Nephron (organoid): ENCODE measurements around the gene KLHDC8A.
"Not testable (repeated sequence)": the region's sequence is repeated elsewhere in the genome, so short reads cannot be mapped to it uniquely, and the experiment has no call there.

Source experiments
- H3K27ac Mint-ChIP-seq, 3 experiments: 2 replicates each; pipeline ENCODE4 v1.8.0; 2020; ENCODE audit warnings: mixed read lengths in 3 of 3, mild to moderate bottlenecking in 2 of 3, moderate library complexity in 1 of 3
- H3K27me3 Mint-ChIP-seq: 2 replicates; pipeline ENCODE4 v1.8.0; 2021; ENCODE audit warnings: low read depth, mild to moderate bottlenecking, moderate library complexity, mixed read lengths
- H3K36me3 Mint-ChIP-seq: 2 replicates; pipeline ENCODE4 v1.8.0; 2020; ENCODE audit warnings: low read depth, mixed read lengths
- H3K4me1 Mint-ChIP-seq: 2 replicates; pipeline ENCODE4 v1.8.0; 2020; ENCODE audit warnings: mixed read lengths
- H3K4me3 Mint-ChIP-seq, 3 experiments: 2 replicates each; pipeline ENCODE4 v1.8.0; 2020; ENCODE audit warnings: mild to moderate bottlenecking in 3 of 3, mixed read lengths in 3 of 3, moderate library complexity in 2 of 3
- H3K9me3 Mint-ChIP-seq: 2 replicates; pipeline ENCODE4 v1.8.0; 2020; ENCODE audit warnings: mixed read lengths
- CTCF ChIP-seq, 3 experiments: fragments of 200-600 bp; sonication (generic); IDR thresholded peaks; one replicate each; pipeline ENCODE4 v1.5.0; 2021; ENCODE audit warnings: antibody characterized with exemption in 3 of 3; ENCODE audit not compliant: unreplicated experiment in 3 of 3

The KLHDC8A gene, protein sequence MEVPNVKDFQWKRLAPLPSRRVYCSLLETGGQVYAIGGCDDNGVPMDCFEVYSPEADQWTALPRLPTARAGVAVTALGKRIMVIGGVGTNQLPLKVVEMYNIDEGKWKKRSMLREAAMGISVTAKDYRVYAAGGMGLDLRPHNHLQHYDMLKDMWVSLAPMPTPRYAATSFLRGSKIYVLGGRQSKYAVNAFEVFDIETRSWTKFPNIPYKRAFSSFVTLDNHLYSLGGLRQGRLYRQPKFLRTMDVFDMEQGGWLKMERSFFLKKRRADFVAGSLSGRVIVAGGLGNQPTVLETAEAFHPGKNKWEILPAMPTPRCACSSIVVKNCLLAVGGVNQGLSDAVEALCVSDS

DNA sequence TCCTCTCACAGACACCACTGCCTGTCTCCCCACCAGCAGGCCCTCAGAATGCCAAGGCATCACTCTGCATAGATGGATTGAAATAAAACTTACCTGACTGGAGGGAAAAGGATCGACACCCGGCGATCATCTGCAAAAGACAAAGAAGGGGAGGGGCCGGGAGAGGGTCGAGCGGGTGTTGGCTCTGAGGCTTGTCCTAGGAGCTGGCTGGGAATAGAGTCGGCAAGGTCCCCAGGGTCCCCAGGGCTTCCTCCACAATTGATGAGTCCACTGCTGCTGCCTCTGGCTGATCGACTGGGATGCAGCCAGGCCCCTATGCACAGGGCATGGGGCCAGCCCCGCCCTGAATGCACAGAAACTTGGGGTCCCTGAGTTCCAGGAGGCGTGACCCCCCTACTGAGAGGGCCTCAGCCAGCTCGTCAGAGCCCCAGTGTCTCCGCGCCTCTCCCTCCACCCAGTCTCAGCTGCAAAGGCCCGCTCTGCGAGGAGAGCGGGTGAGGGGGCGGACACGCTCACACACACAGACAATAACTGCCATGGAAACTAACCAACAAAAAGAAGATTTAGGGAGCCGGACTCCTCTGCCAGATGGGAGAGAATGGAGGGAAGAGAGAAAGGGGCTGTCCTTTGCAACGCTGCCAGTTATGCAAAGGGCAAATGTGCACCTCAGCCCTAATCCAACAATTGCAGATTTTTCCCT is at the start of gene KLHDC8A:
Gene KLHDC8A (minus strand): TSS at position 483 of the 700 bp plus-strand sequence. CDS start 13,318 bp downstream, outside the sequence.
- Mint-ChIP-seq H3K9me3 (no peaks in the 10 kb centered on the region), H3K27ac (peak within 1 kb of the TSS; percentile 71 to 95 (median 72)), H3K4me1 (peaks cover 74% of the 10 kb centered on the region), H3K27me3 (peaks cover 4% of the 10 kb centered on the region), H3K4me3 (peak within 1 kb of the TSS; percentile 18 to 76 (median 69)), H3K36me3 (no peaks in the 10 kb centered on the region)
- TF ChIP-seq CTCF (IDR thresholded peaks at IDR 0.05; ENCODE audit: unreplicated experiment in 3 of 3): no peak

DNA sequence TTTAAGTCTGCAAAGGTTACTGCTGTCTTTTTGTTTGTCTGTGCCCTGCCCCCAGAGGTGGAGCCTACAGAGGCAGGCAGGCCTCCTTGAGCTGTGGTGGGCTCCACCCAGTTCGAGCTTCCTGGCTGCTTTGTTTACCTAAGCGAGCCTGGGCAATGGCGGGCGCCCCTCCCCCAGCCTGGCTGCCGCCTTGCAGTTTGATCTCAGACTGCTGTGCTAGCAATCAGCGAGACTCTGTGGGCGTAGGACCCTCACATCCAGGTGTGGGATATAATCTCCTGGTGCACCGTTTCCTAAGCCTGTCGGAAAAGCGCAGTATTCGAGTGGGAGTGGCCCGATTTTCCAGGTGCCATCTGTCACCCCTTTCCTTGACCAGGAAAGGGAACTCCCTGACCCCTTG is 49.5 kb upstream of the KLHDC8A start:
- H3K27ac Mint-ChIP-seq, H3K27me3 Mint-ChIP-seq, H3K9me3 Mint-ChIP-seq, H3K4me3 Mint-ChIP-seq, H3K4me1 Mint-ChIP-seq, H3K36me3 Mint-ChIP-seq: not testable (repeated sequence)

GRCh38 chr1:205404484-205404883 is 47.8 kb upstream of the KLHDC8A start:
- H3K4me1 Mint-ChIP-seq, H3K36me3 Mint-ChIP-seq, H3K27ac Mint-ChIP-seq, H3K27me3 Mint-ChIP-seq, H3K9me3 Mint-ChIP-seq, H3K4me3 Mint-ChIP-seq: not testable (repeated sequence)

DNA sequence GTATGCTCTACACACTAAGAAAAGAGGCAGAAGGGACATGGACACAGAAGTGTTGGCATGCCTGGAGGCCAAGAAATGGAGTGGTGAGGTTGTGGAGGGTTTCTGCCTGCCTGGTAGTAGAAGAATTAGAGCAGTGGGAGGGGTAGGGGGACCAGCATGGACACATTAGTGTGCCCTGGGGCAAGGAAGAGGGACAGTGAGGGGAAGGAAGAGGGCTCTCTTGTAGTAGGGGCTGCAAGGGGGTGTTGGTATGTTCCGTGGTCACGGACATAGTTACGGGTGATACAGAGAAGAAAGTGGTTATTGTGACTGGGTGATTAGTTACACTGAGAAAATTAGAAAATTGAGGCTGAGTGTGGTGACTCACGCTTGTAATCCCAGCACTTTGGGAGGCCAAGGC is 41.9 kb upstream of the KLHDC8A start:
- H3K4me3 Mint-ChIP-seq: no peak overlapping the region
- no peak overlapping the region for H3K27ac Mint-ChIP-seq
- TF ChIP-seq CTCF (IDR thresholded peaks at IDR 0.05; ENCODE audit: unreplicated experiment in 3 of 3): no peak
- H3K36me3 Mint-ChIP-seq: no peaks in the 10 kb centered on the region
- H3K9me3 Mint-ChIP-seq: peaks cover 3% of the 10 kb centered on the region
- H3K4me1 Mint-ChIP-seq: no peaks in the 10 kb centered on the region
- peaks cover 8% of the 10 kb centered on the region for H3K27me3 Mint-ChIP-seq

DNA sequence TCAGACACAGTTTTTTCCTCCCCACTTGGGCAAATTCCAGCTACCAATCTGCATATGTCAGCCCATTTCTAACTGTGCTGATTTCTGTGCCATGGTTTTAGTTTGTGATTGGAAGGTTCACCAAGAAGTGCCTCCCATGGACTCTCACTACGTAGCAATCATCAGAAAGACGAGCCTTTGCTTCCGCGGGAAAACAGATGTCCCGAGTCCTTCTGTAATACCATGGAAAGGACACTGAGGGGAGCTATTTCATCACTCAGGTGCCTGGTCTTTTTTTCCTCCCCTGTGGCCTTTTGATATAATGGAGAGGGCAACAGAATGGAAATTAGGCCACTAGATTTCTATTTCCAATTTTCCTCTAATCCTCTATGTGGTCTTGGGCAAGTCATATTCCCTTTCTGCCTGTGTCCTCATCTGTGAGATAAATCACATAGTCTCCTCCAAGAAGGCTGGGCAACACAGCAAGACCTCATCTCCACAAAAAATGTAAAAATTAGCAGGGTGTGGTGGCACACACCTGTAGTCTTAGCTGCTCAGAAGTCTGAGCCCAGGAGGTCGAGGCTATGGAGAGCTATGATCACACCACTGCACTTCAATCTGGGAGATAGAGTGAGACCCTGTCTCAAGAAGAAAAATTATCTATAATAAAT is 40.4 kb upstream of the KLHDC8A start:
- H3K4me1 Mint-ChIP-seq: no peaks in the 10 kb centered on the region
- H3K27ac Mint-ChIP-seq: no peak overlapping the region
- H3K36me3 Mint-ChIP-seq: no peaks in the 10 kb centered on the region
- H3K9me3 Mint-ChIP-seq: peaks cover 5% of the 10 kb centered on the region
- TF ChIP-seq CTCF (IDR thresholded peaks at IDR 0.05; ENCODE audit: unreplicated experiment in 3 of 3): peak; percentile 52 to 74 (median 54)
- peaks cover 12% of the 10 kb centered on the region for H3K27me3 Mint-ChIP-seq
- no peak overlapping the region for H3K4me3 Mint-ChIP-seq

DNA sequence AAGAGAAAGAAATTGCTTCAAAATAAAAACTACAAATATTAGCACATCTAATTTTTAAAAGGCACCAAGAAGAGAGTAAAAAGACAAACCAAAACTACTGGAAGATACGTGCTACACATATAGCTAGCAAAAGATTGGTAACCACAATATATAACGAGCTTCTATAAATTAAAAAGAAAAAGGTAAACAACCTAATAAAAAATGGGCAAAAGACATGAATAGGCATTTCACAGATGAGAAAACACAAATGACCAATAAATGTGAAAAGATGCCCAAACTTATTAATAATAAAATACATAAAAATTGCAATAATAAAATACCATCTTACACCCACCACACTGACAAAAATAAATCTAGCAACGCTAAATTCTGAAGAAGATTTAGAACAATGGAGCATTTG is 38.9 kb upstream of the KLHDC8A start:
- Mint-ChIP-seq H3K9me3 (peaks cover 5% of the 10 kb centered on the region), H3K27me3 (peaks cover 16% of the 10 kb centered on the region), H3K4me1 (no peaks in the 10 kb centered on the region), H3K27ac (no peak overlapping the region), H3K4me3 (no peak overlapping the region), H3K36me3 (no peaks in the 10 kb centered on the region)
- TF ChIP-seq CTCF (IDR thresholded peaks at IDR 0.05; ENCODE audit: unreplicated experiment in 3 of 3): no peak
